ENCODE results near the gene TNS4.
"Not testable (repeated sequence)": the region's sequence is repeated elsewhere in the genome, so short reads cannot be mapped to it uniquely, and the experiment has no call there.

Gene TNS4

GRCh38 chr17:40501499-40501911 lies at the start of gene TNS4:
TSS of gene TNS4 (minus strand) at chr17:40501623. CDS start at chr17:40496425, 5,198 bp downstream.
- no peak for DNase-seq (ENCODE audit: low read depth, low spot score)

GRCh38 chr17:40550608-40551007 lies 49.2 kb upstream of the TNS4 start:
- no peak for DNase-seq (ENCODE audit: low read depth, low spot score)

GRCh38 chr17:40548982-40549685 lies 47.7 kb upstream of the TNS4 start:
- peak; percentile 65 for DNase-seq (ENCODE audit: low read depth, low spot score)

- DNase-seq (ENCODE audit: low read depth, low spot score), result no peak
Observed at GRCh38 chr17:40548491-40548981, 47.1 kb upstream of the TNS4 start.

- no peak for DNase-seq (ENCODE audit: low read depth, low spot score)
Observed at GRCh38 chr17:40547785-40548478, 46.5 kb upstream of the TNS4 start.

- peak; percentile 60 for DNase-seq (ENCODE audit: low read depth, low spot score)
Observed at GRCh38 chr17:40547079-40547784, 45.8 kb upstream of the TNS4 start.

- DNase-seq (ENCODE audit: low read depth, low spot score), result not testable (repeated sequence)
Observed at GRCh38 chr17:40546497-40546896, 45.1 kb upstream of the TNS4 start.

GRCh38 chr17:40545660-40546059 lies 44.2 kb upstream of the TNS4 start:
- no peak for DNase-seq (ENCODE audit: low read depth, low spot score)

GRCh38 chr17:40542558-40543411 lies 41.4 kb upstream of the TNS4 start:
- peak; percentile 86 for DNase-seq (ENCODE audit: low read depth, low spot score)

GRCh38 chr17:40541873-40542557 lies 40.6 kb upstream of the TNS4 start:
- no peak for DNase-seq (ENCODE audit: low read depth, low spot score)

- no peak for DNase-seq (ENCODE audit: low read depth, low spot score)
Observed at GRCh38 chr17:40541060-40541872, 39.8 kb upstream of the TNS4 start.

GRCh38 chr17:40540448-40540847 lies 39.0 kb upstream of the TNS4 start:
- DNase-seq (ENCODE audit: low read depth, low spot score), result no peak

GRCh38 chr17:40539711-40540411 lies 38.4 kb upstream of the TNS4 start:
- no peak for DNase-seq (ENCODE audit: low read depth, low spot score)

- no peak for DNase-seq (ENCODE audit: low read depth, low spot score)
Observed at GRCh38 chr17:40538936-40539705, 37.7 kb upstream of the TNS4 start.

- DNase-seq (ENCODE audit: low read depth, low spot score), result peak; percentile 78
Observed at GRCh38 chr17:40538019-40538935, 36.9 kb upstream of the TNS4 start.

GRCh38 chr17:40536295-40537171 lies 35.1 kb upstream of the TNS4 start:
- no peak for DNase-seq (ENCODE audit: low read depth, low spot score)

- no peak for DNase-seq (ENCODE audit: low read depth, low spot score)
Observed at GRCh38 chr17:40535924-40536294, 34.5 kb upstream of the TNS4 start.

All from astrocyte of the hippocampus (primary cell).